ENCODE results near the gene ULK4.
"Not testable (repeated sequence)": the region's sequence is repeated elsewhere in the genome, so short reads cannot be mapped to it uniquely, and the experiment has no call there.

Gene ULK4

GRCh38 chr3:41872157-41872556 is 89.7 kb downstream of the ULK4 start:
- no peak for DNase-seq (ENCODE audit: low read depth)

GRCh38 chr3:41867533-41867932 is 94.4 kb downstream of the ULK4 start:
- DNase-seq (ENCODE audit: low read depth): no peak

DNA sequence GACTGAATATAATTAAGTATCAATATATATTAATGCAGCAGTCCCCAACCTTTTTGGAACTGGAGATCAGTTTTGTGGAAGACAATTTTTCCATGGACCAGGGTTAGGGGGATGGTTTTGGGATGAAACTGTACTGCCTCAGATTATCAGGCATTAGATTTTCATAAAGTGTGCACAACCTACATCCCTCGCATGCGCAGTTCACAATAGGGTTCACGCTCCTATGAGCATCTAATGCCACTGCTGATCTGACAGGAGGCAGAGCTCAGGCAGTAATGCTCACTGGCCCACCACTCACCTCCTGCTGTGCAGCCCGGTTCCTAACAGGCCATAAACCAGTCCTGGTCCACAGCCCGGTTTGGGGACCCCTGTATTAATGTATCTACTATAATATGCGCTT is 95.6 kb downstream of the ULK4 start:
- no peak for DNase-seq (ENCODE audit: low read depth)

DNA sequence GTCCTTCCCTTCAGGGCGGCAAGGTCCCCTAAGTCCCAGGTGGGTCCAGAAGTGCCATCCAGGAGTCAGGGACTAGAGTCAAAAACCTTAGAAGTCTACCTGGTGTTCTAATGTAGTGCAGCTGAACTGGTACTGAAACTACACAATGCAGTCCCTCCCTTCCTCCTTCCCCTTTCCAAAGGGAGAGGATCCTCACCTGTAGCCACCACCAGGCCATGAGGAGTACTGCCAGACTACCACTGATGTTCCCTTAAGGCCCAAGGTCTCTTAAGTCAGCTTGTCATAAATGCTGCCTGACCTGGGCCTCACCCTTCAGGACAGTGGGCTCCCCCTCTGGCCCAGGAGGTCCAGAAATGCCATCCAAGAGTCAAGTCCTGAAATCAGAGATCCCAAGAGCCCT is 98.9 kb downstream of the ULK4 start:
- DNase-seq (ENCODE audit: low read depth): no peak

DNA sequence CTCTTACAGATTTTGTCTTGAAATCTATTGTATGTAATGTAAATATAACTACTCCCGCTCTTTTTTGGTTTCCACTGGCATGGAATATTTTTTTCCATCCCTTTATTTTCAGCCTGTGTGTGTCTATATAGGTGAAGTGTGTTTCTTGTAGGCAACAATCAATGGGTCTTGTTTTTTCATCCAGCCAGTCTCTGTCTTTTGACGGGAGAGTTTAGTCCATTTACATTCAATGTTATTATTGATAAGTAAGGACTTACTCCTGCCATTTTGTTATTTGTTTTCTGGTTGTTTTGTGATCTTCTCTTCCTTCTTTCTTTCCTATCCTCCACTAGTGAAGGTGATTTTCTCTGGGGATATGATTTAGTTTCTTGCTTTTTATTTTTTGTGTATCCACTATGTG is 101.4 kb downstream of the ULK4 start:
- DNase-seq (ENCODE audit: low read depth): not testable (repeated sequence)

DNA sequence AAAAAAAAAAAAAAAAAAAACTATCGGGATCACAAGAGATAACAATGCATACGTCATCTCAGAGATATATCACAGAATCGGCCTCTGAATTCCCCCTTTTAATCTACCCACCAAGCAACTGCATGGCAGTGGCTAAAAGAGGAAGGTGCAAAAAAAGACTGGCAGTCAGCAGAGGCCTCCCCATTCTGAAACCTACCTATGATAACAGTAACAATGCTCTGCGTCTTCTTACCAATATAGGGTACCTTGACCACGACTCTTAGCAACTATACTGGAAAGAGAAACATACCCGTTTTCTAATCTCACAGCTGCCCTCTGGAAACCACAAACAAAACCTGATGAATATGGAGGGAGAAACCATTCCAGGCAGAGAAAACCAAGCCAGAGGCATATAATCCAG is 106.9 kb downstream of the ULK4 start:
- DNase-seq (ENCODE audit: low read depth): no peak

- DNase-seq (ENCODE audit: low read depth): no peak
These were observed 108.2 kb downstream of the ULK4 start for GRCh38 chr3:41853540-41854196.

GRCh38 chr3:41848753-41849574 is 112.9 kb downstream of the ULK4 start:
- no peak for DNase-seq (ENCODE audit: low read depth)

- no peak for DNase-seq (ENCODE audit: low read depth)
These were observed 114.2 kb downstream of the ULK4 start for GRCh38 chr3:41847679-41848078.

- no peak for DNase-seq (ENCODE audit: low read depth)
These were observed 115.1 kb downstream of the ULK4 start for GRCh38 chr3:41846850-41847249.

GRCh38 chr3:41845826-41846225 is 116.1 kb downstream of the ULK4 start:
- no peak for DNase-seq (ENCODE audit: low read depth)

DNA sequence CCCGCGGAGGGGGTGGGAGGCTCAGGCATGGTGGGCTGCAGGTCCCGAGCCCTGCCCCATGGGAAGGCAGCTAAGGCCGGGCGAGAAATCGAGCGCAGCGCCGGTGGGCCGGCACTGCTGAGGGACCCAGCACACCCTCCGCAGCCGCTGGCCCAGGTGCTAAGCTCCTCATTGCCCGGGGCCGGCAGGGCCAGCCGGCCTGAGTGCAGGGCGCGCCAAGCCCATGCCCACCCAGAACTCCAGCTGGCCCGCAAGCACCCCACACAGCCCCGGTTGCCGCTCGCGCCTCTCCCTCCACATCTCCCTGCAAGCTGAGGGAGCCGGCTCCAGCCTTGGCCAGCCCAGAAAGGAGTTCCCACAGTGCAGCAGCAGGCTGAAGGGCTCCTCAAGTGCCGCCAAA is 117.6 kb downstream of the ULK4 start:
- DNase-seq (ENCODE audit: low read depth): not testable (repeated sequence)

GRCh38 chr3:41840936-41841668 is 120.8 kb downstream of the ULK4 start:
- not testable (repeated sequence) for DNase-seq (ENCODE audit: low read depth)

DNA sequence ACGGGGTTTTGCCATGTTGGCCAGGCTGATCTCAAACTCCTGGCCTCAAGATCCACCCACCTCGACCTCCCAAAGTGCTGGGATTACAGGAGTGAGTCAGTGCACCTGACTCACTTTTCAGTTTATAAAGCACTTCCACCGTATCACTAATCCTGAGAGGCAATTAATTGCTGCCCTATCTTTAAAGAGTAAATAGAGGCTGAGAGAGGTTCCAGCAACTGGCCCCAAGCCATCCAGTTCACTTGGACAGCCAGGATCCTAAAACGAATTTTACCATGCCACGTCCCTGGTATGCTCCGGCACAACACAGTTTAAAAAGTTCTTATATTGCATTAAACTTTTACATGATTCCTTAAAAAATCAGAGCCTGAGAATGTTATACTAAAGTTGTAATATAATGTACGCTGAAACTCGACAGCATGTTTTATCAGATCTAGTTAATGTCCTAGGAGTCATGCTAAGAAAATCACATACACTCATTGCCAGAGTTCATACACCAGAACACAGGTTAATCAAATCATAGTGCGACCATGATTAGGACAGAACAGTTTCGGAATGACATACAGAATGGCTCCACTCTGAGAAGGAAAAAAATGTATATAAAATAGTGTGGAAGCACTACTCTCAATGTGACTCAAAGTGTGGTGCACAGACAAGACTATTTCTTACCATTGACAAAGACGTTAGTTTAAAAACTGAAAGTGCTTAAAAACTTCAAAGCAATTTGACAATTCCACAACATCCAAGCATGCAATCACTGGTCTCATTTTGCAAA is 125.4 kb downstream of the ULK4 start:
- no peak for DNase-seq (ENCODE audit: low read depth)

DNA sequence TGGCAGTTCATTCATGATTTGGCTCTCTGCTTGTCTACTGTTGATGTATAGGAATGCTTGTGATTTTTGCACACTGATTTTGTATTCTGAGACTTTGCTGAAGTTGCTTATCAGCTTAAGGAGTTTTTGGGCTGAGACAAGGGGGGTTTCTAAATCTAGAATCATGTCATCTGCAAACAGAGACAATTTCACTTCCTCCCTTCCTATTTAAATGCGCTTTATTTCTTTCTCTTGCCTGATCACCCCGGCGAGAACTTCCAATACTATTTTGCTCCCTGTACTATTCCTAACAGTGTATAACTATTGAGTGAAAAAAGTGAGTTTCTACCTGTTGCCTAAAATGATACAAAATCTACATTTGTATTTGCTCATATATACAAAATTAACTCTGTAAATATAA is 128.3 kb downstream of the ULK4 start:
- DNase-seq (ENCODE audit: low read depth): no peak

DNA sequence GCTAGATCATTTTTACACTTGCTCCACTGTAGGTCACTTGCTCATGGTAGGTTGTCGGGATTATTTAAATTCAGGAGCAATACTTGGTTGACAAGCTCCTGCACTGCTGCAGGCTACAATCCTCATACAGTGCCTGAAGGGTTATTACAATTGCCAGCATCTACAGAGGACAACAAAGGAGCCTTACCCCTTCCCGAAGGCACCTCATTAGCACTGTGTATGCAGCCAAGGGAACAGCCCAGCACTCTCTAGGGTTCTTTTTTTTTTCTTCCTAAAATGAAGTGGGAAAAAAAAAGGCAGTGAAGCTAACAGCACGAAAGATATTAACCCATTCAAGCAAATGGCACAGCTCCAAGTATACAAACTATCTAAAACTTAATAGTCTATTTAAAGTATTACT is 142.7 kb downstream of the ULK4 start:
- DNase-seq (ENCODE audit: low read depth): no peak

DNA sequence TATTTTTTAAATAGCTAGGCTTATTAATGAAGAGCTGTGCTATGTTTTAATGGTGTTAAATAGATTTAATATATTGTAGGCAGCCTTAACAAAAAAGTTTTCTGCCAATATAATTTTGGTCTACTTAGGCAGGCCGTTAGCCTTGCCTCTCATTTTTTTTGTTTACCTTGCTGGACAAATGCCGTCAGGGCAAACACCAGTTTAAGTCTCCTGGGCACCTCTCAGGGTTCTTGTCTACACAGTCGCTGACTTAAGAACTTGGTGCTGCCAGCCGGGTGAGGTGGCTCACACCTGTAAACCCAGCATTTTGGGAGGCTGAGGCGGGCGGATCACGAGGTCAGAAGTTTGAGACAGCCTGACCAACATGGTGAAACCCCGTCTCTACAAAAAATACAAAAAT is 153.3 kb downstream of the ULK4 start:
- no peak for DNase-seq (ENCODE audit: low read depth)

- no peak for DNase-seq (ENCODE audit: low read depth)
These were observed 153.8 kb downstream of the ULK4 start for GRCh38 chr3:41808152-41808551.

DNA sequence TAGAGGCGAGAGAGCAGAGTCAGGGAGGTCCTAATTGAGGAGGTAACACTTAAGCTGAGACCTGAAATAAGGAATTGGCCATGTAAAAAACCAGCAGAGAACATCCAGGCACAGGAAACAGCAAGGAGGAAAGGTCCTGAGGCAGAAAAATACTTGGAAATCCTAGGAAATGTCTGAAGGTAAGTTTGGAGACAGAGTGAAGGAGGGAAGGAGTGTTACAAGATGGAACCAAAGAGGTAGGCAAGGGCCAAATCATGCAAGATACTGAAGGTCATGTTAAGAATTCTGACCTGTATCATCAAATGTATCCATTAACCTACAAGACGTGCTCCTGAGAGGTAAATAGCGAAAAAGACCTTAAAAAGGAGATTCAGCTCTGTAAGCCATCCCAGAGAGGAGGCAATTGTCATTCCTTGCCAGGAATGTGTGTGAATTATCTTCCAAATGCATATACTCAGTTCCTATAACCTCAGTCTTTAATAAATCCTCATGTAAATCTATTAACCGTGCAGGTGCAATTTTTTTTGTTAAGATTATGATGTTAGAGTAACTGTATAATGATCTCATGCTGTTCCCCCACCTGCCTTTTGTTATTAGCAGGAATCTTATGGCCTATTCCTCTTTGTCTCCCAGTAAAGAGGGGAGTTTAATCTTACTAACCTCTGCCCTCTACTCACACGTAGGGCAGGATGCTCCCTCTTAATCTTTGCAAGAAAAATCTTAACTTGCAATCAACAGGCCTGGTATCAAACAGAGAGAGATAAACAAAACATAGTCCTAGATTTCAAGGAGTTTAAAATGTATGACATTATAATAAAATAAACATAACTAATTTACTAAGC is 166.9 kb downstream of the ULK4 start:
- no peak for DNase-seq (ENCODE audit: low read depth)

DNA sequence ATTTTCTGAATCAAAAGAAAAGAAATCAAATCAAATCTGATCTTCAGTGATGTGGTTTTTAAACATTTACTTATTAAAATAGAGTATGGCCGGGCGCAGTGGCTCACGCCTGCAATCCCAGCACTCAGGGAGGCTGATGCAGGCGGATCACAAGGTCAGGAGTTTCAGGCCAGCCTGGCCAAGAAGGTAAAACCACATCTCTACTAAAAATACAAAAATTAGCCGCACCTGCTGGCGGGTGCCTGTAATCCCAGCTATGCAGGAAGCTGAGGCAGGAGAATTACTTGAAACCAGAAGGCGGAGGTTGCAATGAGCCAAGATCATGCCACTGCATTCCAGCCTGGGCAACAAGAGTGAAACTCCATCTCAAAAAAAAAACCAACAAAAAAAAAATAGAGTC is 169.1 kb downstream of the ULK4 start:
- no peak for DNase-seq (ENCODE audit: low read depth)

DNA sequence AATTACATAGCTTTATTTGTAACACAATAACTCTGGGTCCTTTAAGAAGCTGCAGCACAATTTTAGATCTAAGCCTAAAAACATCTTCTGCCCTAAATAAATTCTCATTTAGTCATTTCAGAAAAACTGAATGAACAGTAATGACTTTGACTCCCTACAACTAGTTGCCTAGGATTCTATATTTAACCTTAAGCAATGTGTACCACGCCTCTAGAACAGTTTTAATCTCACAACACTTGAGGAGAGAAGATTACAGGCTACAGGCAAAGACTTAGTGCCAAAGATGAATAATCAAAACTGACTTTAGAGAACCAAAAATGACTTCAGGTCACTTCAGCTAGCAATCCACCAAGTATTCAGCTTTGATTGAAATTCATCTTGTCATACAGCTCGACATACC is 192.8 kb downstream of the ULK4 start:
- no peak for DNase-seq (ENCODE audit: low read depth)
